ENCODE data around the gene FDPS.
A peak's percentile ranks its signal among the peaks of the same experiment; 100 is the strongest.

The FDPS gene

DNA sequence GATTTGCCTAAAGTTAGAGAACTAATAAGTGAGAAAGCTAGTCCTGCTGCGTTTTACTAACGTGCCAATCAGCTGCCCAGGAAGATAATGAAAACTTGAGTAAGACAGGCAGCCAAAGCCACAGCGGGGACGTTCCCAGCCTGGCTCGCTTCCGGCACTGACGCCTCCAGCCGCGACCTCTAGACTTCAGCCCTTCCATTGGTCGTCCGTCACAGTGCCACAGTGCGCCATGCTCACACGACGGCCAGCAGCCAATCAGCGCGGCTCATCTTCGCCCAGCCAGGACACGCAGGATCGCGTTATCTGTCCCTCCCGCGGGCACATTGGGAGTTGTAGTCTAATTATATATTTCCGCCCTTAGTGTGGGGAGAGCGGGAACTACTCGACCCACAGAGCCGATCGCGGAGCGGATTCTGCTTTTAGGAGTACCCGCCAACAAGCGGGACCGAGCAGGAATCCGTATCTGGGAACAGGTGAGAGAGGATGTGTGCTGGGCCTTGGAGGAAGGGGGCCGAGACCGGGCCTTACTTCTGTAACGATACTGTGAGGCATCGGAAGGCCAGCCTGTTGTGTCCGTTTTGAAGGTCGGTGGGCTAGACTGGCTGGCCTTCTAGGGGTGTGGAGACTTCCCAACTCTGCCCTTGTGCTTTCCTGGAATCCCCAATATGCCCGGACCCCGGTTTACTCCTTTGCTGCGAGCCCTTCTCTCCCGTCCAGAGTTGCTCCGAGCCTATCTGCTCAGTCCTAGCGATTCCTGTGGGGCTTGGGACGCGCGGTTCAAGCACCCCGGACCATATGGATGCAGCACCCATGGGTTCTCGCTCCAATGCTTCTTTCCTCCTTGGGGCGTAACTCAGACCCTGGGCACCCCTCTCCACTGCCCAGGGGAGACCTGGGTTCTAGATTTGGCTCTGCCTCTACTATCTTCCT, at the start of gene FDPS:
TSS of gene FDPS (plus strand) at position 374 of the 930 bp plus-strand sequence. CDS start 924 bp downstream, outside the sequence.
- peak; percentile 97 for DNase-seq (ENCODE audit: low read depth)

- DNase-seq (ENCODE audit: low read depth) = no peak
Observed at GRCh38 chr1:155260276-155260675, 48.4 kb upstream of the FDPS start.

DNA sequence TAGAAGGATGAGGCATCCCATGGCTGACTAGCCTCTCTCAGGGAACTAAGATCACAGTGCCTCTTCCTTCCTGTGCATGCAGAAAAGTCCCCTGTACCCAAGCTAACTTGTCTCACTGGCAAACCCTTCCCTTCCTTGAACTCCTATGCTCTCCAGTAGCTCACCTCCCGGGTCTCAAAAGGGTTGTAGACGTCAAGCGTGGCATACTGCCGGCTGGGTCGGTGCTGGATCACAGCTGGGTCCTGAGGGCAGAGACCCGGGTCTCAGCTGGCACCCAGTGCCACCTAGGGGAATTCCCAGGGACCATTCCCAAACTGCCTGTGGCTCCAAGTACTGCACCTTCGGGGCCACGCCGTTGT, 47.2 kb upstream of the FDPS start:
- no peak for DNase-seq (ENCODE audit: low read depth)

GRCh38 chr1:155261852-155262673, 46.6 kb upstream of the FDPS start, which contains the start of gene SCAMP3:
TSS of gene SCAMP3 (minus strand) at chr1:155262360. CDS start at chr1:155262151, 209 bp downstream.
- DNase-seq (ENCODE audit: low read depth) = peak; percentile 94

DNA sequence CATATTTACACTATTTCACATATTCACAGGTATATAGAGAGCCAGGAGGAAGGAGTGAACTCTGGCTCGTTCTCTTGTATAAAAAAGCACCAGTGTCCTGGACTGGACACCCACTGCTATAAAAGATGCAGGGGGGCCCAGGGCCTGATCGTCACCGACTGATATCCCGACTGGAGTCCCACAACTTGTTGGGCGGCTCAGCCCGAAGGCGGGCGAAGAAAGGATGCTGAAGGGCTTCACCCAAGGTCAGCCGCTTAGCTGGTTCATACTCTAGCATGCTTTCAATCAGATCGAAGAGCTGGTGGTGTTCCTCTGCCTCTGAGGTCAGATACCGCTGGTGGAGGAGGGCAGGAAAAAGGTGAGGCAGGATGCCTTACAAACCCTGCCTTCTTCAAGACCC, 45.6 kb upstream of the FDPS start:
- DNase-seq (ENCODE audit: low read depth) = no peak

GRCh38 chr1:155266553-155266952, 42.1 kb upstream of the FDPS start:
- no peak for DNase-seq (ENCODE audit: low read depth)

GRCh38 chr1:155267373-155267772, 41.3 kb upstream of the FDPS start:
- DNase-seq (ENCODE audit: low read depth) = no peak

DNA sequence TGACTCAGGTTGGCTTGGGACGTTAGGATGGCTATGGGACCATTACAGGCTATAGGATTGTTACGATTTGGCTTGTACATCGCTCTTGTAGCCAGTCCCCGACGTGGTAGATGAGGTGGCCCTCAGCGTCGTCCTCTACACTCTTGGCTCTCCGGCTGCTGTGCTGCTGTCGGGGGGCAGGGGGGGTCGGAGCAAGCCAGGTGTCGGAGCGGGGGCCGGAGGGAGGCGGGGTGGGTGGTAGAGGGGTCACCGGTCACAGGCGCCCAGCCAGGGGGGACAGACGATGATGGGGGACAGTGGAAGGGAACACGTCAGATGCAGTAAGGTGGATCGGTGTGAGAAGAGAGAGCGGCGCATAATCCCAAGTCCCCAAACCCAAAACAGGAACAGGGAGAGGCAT, 40.0 kb upstream of the FDPS start:
- no peak for DNase-seq (ENCODE audit: low read depth)

GRCh38 chr1:155269381-155269780, 39.3 kb upstream of the FDPS start:
- no peak for DNase-seq (ENCODE audit: low read depth)

- no peak for DNase-seq (ENCODE audit: low read depth)
Observed at GRCh38 chr1:155272466-155273342, 36.0 kb upstream of the FDPS start.

- DNase-seq (ENCODE audit: low read depth) = peak; percentile 96
Observed at GRCh38 chr1:155273343-155274245, 35.1 kb upstream of the FDPS start, which contains the start of gene CLK2. TSS of gene CLK2 (minus strand) at chr1:155273504. CDS start at chr1:155270977, 2,527 bp downstream.

- DNase-seq (ENCODE audit: low read depth) = peak; percentile 95
Observed at GRCh38 chr1:155277070-155277901, 31.4 kb upstream of the FDPS start, which contains the start of gene HCN3. TSS of gene HCN3 (plus strand) at chr1:155277463. CDS start at chr1:155277591, 128 bp downstream.

DNA sequence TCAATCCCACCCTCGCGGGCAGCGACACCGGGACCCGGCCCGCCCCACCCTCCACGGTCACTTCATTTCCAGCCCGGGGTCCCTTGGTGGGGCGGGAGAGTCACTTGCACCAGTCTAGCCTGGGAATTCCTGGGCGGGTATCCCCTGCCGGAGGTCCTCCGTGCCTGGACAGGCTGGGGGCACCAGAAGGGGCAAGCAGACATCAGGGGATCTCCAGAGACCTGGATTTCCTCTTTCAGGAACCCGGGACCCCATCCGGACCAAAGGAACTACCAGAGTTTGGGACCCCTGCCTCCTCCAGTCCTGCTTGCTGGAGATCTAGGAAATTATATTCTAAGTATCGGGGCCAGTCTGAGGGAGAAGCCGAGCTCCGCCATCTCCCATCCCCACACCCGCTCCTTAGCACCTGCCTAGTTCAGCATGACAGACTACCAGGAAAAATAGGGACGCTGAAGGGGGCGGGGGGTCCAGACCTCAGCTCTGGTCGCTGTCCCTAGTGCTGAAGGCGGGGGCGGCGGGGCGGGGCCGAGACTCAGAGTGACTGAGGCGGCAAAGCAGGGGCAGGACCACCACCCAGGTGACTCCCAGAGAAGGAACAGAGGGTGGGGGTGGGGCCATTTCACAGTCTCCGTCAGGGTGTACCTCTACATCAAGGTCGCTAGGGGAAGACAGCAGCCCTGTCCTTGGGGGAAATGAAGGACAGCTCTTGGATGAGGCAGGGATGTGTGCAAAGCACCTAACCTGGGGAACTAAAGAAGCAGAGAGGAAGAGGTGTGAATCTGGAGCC, 30.6 kb upstream of the FDPS start:
- DNase-seq (ENCODE audit: low read depth) = no peak

GRCh38 chr1:155278689-155279160, 29.9 kb upstream of the FDPS start:
- no peak for DNase-seq (ENCODE audit: low read depth)

- no peak for DNase-seq (ENCODE audit: low read depth)
Observed at GRCh38 chr1:155279268-155279667, 29.4 kb upstream of the FDPS start.

DNA sequence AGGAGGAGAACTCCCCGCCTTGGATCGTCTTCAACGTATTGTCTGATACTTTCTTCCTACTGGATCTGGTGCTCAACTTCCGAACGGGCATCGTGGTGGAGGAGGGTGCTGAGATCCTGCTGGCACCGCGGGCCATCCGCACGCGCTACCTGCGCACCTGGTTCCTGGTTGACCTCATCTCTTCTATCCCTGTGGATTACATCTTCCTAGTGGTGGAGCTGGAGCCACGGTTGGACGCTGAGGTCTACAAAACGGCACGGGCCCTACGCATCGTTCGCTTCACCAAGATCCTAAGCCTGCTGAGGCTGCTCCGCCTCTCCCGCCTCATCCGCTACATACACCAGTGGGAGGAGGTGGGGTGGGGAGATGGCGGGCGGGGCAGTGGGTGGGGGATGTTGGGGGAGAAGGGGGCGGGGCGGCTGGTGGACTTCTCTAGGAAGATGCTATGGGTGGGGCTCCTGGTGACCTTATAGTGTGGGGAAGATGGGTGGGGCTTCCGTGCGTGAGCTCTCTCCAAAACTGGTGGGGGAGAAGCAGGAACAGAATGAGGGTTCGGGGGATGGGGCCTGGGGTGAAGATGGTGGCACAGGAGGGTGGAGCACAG, 26.1 kb upstream of the FDPS start:
- DNase-seq (ENCODE audit: low read depth) = no peak

DNA sequence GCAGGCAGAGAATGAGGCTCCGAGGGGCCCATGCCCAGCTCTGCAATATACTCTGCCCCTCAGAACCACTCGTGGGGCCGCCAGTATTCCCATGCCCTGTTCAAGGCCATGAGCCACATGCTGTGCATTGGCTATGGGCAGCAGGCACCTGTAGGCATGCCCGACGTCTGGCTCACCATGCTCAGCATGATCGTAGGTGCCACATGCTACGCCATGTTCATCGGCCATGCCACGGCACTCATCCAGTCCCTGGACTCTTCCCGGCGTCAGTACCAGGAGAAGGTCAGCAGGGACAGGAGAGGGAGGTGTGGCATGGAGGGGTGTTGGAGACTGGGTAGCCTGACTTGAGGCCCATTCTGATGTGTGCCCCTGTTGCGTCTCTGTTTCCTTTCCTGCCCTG, 24.2 kb upstream of the FDPS start:
- DNase-seq (ENCODE audit: low read depth) = no peak

GRCh38 chr1:155285063-155285462, 23.6 kb upstream of the FDPS start:
- DNase-seq (ENCODE audit: low read depth) = no peak
